Neural cell (in vitro differentiated cells): ENCODE data around the gene MYMK. TPM values are rescaled to one million over a fixed set of nuclear protein-coding genes. Genes with fewer than 3 reads are reported as not detected.

Experiments used
- H2AFZ ChIP-seq: fragments of 200-600, 300-800 bp; sonication (generic), shearing (Covaris generic); 2 replicates; pipeline ENCODE4 v1.6.0; 2014; ENCODE audit warnings: low read depth, mild to moderate bottlenecking, antibody characterized with exemption, low read length, moderate library complexity
- H3F3A ChIP-seq: fragments of 200-600 bp; shearing (Covaris generic); 2 replicates; pipeline ENCODE4 v1.6.1; 2016; ENCODE audit warnings: mild to moderate bottlenecking, moderate library complexity, mixed read lengths, antibody characterized with exemption, low read length; ENCODE audit not compliant: insufficient read depth, poor library complexity, severe bottlenecking
- H3K27ac ChIP-seq: fragments of 200-600, 300-800 bp; sonication (generic), shearing (Covaris generic); 2 replicates; pipeline ENCODE4 v1.5.1; 2014; ENCODE audit warnings: mild to moderate bottlenecking, low read length, moderate library complexity
- H3K27me3 ChIP-seq: fragments of 300-800, 200-600 bp; sonication (generic), shearing (Covaris generic); 2 replicates; pipeline ENCODE4 v1.6.0; 2014; ENCODE audit warnings: mild to moderate bottlenecking, low read depth, low read length, moderate library complexity; ENCODE audit not compliant: insufficient read depth
- H3K36me3 ChIP-seq: fragments of 300-800, 200-600 bp; sonication (generic), shearing (Covaris generic); 2 replicates; pipeline ENCODE4 v1.5.1; 2014; ENCODE audit warnings: mild to moderate bottlenecking, antibody characterized with exemption, low read length, moderate library complexity; ENCODE audit not compliant: insufficient read depth
- H3K4me2 ChIP-seq: fragments of 300-800, 200-600 bp; sonication (generic), shearing (Covaris generic); 2 replicates; pipeline ENCODE4 v1.6.0; 2014; ENCODE audit warnings: mild to moderate bottlenecking, low read length
- H3K4me3 ChIP-seq: fragments of 300-800, 200-600 bp; sonication (generic), shearing (Covaris generic); 2 replicates; pipeline ENCODE4 v1.5.1; 2014; ENCODE audit warnings: mild to moderate bottlenecking, low read length, moderate library complexity
- H3K79me2 ChIP-seq: fragments of 200-600 bp; shearing (Covaris generic); replicated peaks from 2 replicates; pipeline ENCODE4 v1.6.0; 2014; ENCODE audit warnings: mild to moderate bottlenecking, low read length, moderate library complexity; ENCODE audit not compliant: insufficient read depth
- H3K9ac ChIP-seq: fragments of 300-800, 200-600 bp; sonication (generic), shearing (Covaris generic); 2 replicates; pipeline ENCODE4 v1.6.1; 2016; ENCODE audit warnings: mild to moderate bottlenecking, low read length, mixed read lengths
- H3K9me2 ChIP-seq: fragments of 200-600 bp; shearing (Covaris generic); 2 replicates; pipeline ENCODE4 v1.6.1; 2016; ENCODE audit warnings: mild to moderate bottlenecking, low read length, mixed read lengths; ENCODE audit not compliant: insufficient read depth
- H3K9me3 ChIP-seq: fragments of 200-600, 300-800 bp; sonication (generic), shearing (Covaris generic); 2 replicates; pipeline ENCODE4 v1.6.1; 2016; ENCODE audit warnings: mild to moderate bottlenecking, mixed run types, low read length, moderate library complexity, mixed read lengths
- H4K20me1 ChIP-seq: fragments of 200-600 bp; shearing (Covaris generic); 2 replicates; pipeline ENCODE4 v1.6.1; 2016; ENCODE audit warnings: mild to moderate bottlenecking, mixed run types; ENCODE audit not compliant: insufficient read depth
- CTCF ChIP-seq: fragments of 450-650 bp; IDR thresholded peaks from 2 replicates; pipeline ENCODE4 v1.5.1; 2014; ENCODE audit warnings: antibody characterized with exemption, mild to moderate bottlenecking, moderate library complexity; ENCODE audit not compliant: poor library complexity, severe bottlenecking
- EP300 ChIP-seq: fragments of 450-650 bp; conservative IDR thresholded peaks from 2 replicates; pipeline ENCODE4 v1.6.1; 2014; ENCODE audit warnings: antibody characterized with exemption, mild to moderate bottlenecking, moderate library complexity; ENCODE audit not compliant: poor library complexity, severe bottlenecking
- POLR2AphosphoS5 ChIP-seq: IDR thresholded peaks from 2 replicates; pipeline ENCODE4 v1.6.1; 2012
- RAD21 ChIP-seq: fragments of 450-650 bp; conservative IDR thresholded peaks from 2 replicates; pipeline ENCODE4 v1.6.1; 2014; ENCODE audit warnings: antibody characterized with exemption, mild to moderate bottlenecking, moderate library complexity
- SMC3 ChIP-seq: fragments of 450-650 bp; conservative IDR thresholded peaks from 2 replicates; pipeline ENCODE4 v1.6.1; 2014; ENCODE audit warnings: antibody characterized with exemption, mild to moderate bottlenecking, moderate library complexity; ENCODE audit not compliant: poor library complexity
- TAF1 ChIP-seq: IDR thresholded peaks from 2 replicates; pipeline ENCODE4 v1.6.1; 2012; ENCODE audit warnings: low read depth
- polyA plus RNA-seq: library from polyadenylated mRNA; depleted of rRNA; stranded (reverse); fragments of >200 nt; gene quantifications from 2 replicates; pipeline ENCODE4 v1.2.3, GENCODE V29; 2014
- TF ChIP-seq, protein P1 (sequence below): IDR thresholded peaks from 2 replicates; pipeline ENCODE4 v1.6.1; 2012; ENCODE audit warnings: borderline replicate concordance

MYMK gene
- polyA plus RNA-seq, 1 donor from 2014 or later, result not detected

DNA sequence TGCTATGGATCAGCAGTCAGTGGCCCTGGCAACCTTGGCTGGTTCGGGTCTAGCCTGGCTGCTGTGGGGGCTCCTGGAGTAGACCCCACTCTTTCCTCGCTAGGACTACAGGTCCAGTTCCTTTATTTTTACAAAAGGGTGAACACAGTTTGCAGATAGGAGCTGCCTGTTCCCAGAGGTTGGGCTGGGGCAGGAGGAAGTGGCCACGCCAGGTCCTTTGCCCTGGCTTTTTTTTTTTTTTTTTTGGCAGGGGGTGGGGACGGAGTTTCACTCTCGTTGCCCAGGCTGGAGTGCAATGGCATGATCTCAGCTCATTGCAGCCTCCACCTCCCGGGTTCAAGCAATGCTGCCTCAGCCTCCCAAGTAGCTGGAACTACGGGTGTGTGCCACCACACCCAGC, 53.8 kb downstream of the MYMK start:
- Histone ChIP-seq H3K36me3 (no peaks in the 10 kb centered on the region), H3K9ac (no peak overlapping the region), H3K27me3 (no peaks in the 10 kb centered on the region), H3K27ac (no peak overlapping the region), H3K4me3 (no peak overlapping the region), H3K9me3 (no peaks in the 10 kb centered on the region), H3K4me2 (no peak overlapping the region), H2AFZ (no peak overlapping the region), H4K20me1 (peaks cover 3% of the 10 kb centered on the region), H3K79me2 (no peaks in the 10 kb centered on the region), H3F3A (no peaks in the 10 kb centered on the region), H3K9me2 (no peaks in the 10 kb centered on the region)
- no peak for TF ChIP-seq TAF1
- TF ChIP-seq SMC3, result no peak
- TF ChIP-seq CTCF, result no peak
- TF ChIP-seq RAD21, result no peak
- no peak for TF ChIP-seq EP300

DNA sequence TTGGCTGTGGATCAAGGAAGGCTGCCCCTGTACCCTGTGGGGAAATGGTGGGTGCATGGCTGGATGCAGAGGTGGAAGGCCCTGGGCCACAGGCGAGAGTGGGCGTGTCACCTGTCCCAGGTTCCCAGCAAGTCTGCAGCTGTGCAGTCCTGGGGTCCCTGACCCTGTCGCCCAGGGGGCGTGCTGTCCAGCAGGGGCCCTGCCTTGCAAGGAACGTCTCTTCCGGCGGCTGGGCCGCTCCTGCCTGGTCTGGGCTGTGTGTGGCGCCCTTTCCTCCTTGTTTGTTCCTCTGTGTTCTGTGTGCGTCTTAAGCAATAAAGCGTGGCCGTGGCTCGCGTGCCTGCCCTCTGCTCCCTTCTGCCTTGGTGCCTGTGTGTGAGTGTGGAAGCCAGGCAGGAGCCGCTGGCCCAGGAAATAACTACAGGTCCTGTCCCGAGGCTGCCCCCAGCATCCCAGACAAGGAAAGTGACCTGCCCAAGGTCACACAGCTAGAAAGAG, 54.3 kb downstream of the MYMK start:
- Histone ChIP-seq H3K9me2 (no peaks in the 10 kb centered on the region), H4K20me1 (peaks cover 3% of the 10 kb centered on the region), H3K9ac (no peak overlapping the region), H3K9me3 (no peaks in the 10 kb centered on the region), H3K4me3 (no peak overlapping the region), H3K27me3 (no peaks in the 10 kb centered on the region), H3F3A (no peaks in the 10 kb centered on the region), H3K27ac (no peak overlapping the region), H3K79me2 (no peaks in the 10 kb centered on the region), H3K36me3 (peaks cover under 1% of the 10 kb centered on the region), H2AFZ (no peak overlapping the region), H3K4me2 (no peak overlapping the region)
- TF ChIP-seq, protein P1, sequence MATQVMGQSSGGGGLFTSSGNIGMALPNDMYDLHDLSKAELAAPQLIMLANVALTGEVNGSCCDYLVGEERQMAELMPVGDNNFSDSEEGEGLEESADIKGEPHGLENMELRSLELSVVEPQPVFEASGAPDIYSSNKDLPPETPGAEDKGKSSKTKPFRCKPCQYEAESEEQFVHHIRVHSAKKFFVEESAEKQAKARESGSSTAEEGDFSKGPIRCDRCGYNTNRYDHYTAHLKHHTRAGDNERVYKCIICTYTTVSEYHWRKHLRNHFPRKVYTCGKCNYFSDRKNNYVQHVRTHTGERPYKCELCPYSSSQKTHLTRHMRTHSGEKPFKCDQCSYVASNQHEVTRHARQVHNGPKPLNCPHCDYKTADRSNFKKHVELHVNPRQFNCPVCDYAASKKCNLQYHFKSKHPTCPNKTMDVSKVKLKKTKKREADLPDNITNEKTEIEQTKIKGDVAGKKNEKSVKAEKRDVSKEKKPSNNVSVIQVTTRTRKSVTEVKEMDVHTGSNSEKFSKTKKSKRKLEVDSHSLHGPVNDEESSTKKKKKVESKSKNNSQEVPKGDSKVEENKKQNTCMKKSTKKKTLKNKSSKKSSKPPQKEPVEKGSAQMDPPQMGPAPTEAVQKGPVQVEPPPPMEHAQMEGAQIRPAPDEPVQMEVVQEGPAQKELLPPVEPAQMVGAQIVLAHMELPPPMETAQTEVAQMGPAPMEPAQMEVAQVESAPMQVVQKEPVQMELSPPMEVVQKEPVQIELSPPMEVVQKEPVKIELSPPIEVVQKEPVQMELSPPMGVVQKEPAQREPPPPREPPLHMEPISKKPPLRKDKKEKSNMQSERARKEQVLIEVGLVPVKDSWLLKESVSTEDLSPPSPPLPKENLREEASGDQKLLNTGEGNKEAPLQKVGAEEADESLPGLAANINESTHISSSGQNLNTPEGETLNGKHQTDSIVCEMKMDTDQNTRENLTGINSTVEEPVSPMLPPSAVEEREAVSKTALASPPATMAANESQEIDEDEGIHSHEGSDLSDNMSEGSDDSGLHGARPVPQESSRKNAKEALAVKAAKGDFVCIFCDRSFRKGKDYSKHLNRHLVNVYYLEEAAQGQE, result no peak
- peak; percentile 51 for TF ChIP-seq POLR2AphosphoS5

GRCh38 chr9:133468777-133469421, 55.9 kb downstream of the MYMK start:
- Histone ChIP-seq H3K9me3 (no peaks in the 10 kb centered on the region), H3K27me3 (no peaks in the 10 kb centered on the region), H4K20me1 (peaks cover 3% of the 10 kb centered on the region), H3K4me2 (no peak overlapping the region), H3K79me2 (no peaks in the 10 kb centered on the region), H3K4me3 (no peak overlapping the region), H3K27ac (no peak overlapping the region), H3K9me2 (no peaks in the 10 kb centered on the region), H2AFZ (no peak overlapping the region), H3F3A (no peaks in the 10 kb centered on the region), H3K9ac (no peak overlapping the region), H3K36me3 (peaks cover 5% of the 10 kb centered on the region)
- TF ChIP-seq POLR2AphosphoS5 (peak; percentile 7), SMC3 (no peak)
- TF ChIP-seq, protein P1, result no peak
